ENCODE results near the gene MACROH2A1. TPM values are rescaled to one million over a fixed set of nuclear protein-coding genes. Genes with fewer than 3 reads are reported as not detected.

The MACROH2A1 gene
- total RNA-seq, 1 donor from 2014 or later = 102 TPM

DNA sequence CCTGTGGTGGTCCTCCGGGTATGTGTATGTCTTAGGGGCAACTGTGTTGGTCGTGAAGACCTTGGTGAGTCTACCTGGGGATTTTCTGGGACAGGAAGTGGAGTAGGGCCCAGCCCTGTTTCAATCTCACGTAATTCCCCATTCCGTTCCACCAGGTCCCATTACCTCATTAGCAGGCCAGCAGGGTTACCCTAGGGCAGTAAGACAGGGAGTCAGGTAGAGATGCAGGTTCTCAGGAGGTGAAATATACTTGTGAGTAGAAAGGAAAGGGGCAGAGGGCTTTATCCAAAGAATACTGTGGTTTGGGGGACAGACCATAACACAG is 56.5 kb downstream of the MACROH2A1 start:
- intact Hi-C loops (cut with DNase I) = no loop called here
- DNase-seq (no peak), ATAC-seq (ENCODE audit: poor library complexity) (no peak)

DNA sequence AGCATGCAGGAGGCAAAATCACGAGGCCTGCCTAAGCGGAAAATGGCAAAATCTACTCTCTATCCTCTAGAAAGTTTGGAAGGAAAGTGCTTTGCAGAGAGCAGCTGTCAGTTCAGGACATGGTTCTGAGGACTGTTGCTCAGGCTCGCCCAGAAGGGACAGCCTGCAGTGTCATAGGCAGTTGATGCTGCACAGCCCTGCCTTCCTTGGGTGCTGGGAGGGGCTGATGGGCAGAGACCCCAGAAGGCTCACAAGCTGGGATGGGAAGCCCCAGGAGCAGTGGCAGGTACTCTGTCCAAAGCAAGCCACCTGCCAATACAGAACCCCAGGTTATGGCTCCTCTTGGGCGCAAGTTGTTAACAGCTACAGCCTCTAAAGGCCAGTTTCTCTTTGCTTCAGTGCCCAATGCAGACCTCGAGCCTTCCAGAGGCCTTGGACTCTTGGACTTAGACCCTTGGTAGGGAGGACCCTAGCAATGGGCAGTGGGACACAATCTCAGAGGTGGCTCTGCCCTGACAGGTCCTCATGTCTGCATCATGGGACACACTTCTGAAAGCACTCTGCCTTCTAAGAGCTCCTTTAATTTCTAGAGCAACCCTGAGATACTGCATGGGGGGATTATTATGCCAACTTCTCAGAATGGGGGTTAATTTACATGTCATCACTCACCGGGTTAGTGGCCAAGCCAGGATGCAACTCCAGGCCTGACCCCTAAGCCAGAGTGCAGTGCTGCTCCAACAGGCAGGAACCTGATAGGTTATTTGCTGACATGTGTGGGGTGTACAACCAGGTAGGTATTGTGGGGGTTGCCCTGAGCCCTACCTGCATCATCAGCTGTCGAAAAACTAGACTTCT is 57.1 kb downstream of the MACROH2A1 start:
- ATAC-seq (ENCODE audit: poor library complexity) (no peak), DNase-seq (no peak)
- intact Hi-C loops (cut with DNase I) = no loop called here

DNA sequence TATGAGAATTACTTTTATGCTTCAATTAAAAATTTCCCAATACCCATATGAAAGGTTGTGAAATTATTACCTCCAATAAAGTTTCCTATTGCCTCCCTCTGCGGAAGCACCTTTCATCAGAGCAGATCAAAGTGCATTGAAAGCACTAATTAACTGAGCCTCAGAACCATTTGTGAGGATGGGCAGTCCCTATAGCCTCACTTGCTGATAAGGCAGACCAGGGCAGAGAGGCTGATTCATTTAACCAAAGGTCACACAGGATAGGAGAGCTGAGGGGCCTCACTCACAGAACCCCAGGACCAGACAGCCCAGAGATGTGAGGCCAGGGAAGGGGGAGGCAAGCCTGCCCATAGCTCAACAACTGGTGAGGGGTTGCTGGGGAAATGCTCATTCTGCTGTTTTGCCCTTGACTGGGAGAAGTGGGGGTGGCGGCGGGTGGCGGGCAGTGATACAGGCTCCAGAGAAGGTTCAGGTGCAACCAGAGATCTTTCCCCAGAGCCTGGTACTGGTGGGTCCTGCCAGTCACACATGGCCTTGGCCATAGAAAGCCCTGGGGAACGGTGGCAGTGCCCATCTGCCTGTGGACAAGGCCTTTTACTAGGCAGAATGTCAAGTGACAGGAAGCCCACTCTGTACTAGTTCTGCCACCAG is 57.9 kb downstream of the MACROH2A1 start:
- no peak for DNase-seq
- ATAC-seq (ENCODE audit: poor library complexity) = no peak
- intact Hi-C loops (cut with DNase I) = no loop called here

DNA sequence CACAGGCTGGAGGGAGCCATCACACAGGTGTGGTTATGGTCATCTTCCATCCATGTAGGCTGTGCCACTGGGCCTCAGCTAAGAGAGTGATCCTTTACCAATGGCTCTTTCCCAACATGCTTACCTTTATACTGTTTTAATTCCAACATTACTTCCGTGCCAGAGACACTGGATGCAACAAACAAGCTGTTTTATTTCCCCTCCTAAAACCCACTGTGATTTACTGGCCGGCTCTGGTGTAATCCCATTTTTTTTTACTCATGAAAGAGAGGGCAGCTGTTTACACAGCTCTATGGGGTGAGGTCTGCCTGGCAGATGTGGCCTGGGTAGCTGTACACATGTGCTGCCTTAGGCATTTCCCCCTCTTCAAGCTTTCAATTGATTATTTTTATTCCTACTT is 58.5 kb downstream of the MACROH2A1 start:
- intact Hi-C loops (cut with DNase I) = no loop called here
- ATAC-seq (ENCODE audit: poor library complexity) (no peak), DNase-seq (no peak)

DNA sequence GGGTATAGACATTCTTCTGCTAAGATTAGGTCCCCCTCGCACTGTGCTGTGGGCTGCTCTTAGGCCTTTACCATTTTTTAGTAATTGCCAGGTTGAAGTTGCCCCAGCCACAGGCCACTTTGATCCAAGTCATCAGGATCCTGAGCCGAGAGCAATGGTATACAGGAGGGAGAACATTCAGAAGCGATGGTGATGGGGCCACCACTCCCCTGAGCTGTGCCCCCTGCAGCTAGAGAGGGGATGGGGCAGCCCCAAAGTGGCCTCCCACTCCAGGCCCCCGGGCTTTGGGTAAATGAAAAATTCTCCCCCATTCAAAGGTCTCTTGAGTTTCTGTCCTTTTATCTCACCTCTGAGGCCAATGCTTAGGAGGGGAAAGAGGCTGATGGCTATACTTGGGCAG is 59.4 kb downstream of the MACROH2A1 start:
- intact Hi-C loops (cut with DNase I) = no loop called here
- ATAC-seq (ENCODE audit: poor library complexity) (no peak), DNase-seq (no peak)

DNA sequence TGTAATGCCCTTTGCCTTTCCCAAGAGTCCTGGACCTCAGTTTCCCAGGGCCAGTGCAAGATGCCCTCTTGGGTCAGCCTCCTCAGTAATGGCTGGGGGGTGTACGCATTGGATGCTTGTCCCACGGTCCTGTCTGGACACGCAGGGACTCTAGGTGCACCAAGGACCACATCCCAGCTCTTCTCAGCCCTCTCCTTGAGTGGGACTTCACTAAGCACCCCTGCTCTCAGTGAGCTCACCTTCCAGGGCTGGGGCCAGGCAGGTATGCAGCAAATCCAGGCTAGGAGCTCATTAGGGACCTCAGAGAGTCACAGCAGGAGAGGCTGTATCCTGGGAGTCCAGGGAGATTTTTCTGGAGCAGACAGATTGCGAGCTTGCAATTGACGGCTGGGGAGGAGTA is 59.8 kb downstream of the MACROH2A1 start:
- DNase-seq (no peak), ATAC-seq (ENCODE audit: poor library complexity) (no peak)
- intact Hi-C loops (cut with DNase I) = no loop called here

DNA sequence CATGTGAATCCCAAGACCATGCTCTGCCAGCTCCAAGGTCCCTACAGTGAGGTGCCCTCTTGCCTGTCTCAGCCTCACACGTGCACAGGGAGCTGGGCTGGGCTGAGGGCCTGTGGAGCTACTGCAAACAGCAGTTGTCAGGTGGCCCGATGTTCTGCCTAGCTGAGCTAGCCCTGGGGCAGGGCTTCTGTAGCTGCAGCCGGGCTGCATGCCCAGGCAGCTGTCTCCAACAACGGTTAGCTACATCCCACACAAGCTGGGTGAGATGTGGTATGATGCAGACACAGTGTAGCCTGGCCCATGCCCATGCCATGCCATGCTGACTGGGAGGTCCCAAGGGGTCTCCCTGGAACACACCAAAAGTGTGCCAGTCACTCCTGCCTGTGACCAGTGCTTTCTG is 62.0 kb downstream of the MACROH2A1 start:
- intact Hi-C loops (cut with DNase I) = no loop called here
- DNase-seq (no peak), ATAC-seq (ENCODE audit: poor library complexity) (peak; percentile 39)

DNA sequence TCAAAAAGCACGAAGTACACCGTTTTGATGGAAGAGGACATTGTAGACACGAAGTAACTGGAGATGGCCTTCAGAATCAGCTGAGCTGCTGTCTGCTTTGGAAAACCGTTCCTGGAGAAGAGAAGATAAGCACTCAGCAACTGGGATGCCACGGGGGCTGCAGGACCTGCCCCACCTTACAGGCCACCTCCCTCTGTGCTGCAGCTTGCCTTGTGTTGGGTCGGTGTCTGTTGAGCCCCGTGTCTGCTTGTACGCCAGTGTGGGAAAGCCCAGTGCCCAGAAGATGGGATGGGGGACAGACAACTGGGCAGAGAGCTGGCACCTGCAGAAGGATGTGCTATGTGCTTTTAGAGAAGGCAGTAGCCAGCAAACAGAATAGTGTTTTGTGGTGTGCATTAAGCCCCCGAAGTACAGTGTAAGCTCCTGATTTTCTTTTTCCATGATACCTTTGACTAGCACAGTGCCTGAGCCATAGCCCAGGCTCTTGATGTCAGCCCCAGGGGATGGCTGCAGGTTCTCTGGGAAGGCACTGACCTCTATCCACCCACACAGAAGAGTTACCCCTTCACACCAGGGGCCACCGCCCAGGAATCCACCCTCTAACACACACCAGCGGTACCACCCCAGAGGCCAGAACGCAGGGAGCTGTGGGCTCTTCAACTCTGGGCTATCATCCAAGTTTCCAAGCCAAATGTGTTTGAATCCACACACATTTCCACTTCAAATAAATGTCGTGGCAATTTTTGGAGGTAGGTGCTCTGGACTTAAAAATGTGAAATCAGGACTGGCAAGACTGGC is 63.8 kb downstream of the MACROH2A1 start:
- DNase-seq (no peak), ATAC-seq (ENCODE audit: poor library complexity) (peak; percentile 13)
- intact Hi-C loops (cut with DNase I) = no loop called here

DNA sequence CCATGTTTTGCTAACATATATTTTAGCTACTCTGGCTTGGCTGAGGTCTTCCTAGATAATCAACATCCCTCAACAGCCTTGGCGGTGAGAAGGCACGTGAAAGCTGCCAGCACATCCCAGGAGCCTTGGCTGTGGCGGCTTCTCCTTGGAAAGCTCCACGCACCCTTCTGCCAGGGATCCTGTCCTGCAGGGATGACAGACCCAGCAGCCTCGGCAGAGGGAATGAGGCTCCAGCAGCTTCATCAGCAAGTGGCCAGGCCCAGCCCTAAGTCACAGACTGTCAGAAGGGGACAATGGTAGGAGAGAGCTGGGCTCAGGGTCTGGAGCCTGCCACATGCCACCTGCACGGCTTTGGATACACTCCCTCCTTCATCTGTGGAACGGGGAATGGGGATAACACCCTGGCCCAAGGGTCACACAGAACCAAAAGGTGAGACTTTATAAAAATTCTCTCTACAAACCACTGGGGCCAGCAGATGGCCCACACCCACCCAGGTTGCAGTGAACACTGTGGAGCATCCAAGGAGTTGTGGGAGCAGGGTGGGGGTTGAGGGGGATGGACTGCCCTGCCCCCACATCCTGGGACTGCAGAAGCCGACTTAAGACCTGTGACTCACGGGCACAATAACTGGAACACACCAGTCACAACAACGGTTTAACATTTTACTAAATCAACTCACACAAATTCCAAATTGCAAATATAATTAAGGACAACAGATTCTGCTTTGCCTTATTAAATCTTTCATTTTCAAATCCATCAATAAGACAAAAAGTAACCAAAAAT is 65.1 kb downstream of the MACROH2A1 start:
- ATAC-seq (ENCODE audit: poor library complexity) (no peak), DNase-seq (no peak)
- intact Hi-C loops (cut with DNase I) = no loop called here

DNA sequence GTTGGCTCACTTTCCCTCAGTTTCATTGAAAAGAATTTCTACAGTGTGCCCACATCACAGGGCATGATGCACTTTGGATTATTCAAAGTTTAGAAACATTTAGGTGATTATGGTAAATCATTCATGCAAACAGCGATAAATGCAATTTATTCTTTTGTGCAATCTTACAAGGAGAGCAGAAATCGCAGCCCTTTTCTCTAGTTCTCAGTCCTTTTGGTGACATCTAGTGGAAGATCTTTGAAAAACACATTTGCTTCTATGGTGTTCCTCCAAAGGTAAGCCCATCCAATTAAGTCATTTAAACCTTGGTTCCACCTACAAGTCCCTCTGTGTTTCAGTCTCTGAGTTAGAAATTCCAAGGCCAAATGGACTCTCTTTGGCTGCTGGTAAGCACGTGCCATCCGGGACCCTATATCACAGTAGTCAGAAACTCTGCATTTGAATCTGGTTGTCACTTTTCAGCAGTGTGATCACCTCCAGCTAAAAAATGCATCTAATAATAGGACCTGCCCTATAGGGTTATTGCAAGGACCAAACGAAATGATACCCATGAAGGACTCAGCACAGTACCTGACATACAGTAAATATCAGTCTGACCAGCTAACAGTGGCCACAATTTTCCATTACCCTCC is 66.4 kb downstream of the MACROH2A1 start:
- intact Hi-C loops (cut with DNase I) = no loop called here
- ATAC-seq (ENCODE audit: poor library complexity) (peak; percentile 28), DNase-seq (no peak)

DNA sequence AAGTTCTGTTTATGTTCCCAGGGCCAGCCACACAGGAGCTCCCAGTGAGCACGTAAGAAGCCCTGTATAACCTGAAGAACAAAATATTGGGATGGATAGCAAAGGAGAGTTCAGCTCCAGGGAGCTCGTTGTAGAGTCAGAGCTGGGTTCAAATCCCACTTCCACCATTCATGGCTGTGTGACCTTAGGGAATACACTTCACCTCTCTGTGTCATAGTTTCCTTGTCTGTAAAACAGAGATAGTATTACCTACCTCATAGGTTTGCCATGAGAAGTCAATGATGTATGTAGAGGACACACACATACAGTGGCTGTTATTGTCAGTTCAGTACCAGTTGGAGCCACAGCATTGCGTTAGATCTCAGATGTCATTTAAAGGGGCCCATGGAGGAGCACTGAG is 67.4 kb downstream of the MACROH2A1 start:
- ATAC-seq (ENCODE audit: poor library complexity) (no peak), DNase-seq (no peak)
- intact Hi-C loops (cut with DNase I) = no loop called here

DNA sequence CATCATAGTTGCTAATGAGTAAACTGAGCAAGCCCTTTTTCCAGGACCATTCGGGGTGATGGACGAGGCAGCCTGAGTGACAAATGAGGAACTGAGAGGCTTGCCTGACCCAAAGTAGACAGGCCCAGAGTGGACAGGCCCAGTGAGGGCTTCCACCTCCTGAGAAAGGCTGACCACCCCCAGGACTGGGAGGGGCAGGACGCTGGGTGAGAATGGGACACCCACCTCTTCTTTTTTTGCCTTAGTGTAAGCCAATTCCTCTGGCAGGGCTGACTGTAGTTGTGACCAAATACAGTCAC is 68.3 kb downstream of the MACROH2A1 start:
- ATAC-seq (ENCODE audit: poor library complexity) = no peak
- DNase-seq = no peak
- intact Hi-C loops (cut with DNase I) = no loop called here

DNA sequence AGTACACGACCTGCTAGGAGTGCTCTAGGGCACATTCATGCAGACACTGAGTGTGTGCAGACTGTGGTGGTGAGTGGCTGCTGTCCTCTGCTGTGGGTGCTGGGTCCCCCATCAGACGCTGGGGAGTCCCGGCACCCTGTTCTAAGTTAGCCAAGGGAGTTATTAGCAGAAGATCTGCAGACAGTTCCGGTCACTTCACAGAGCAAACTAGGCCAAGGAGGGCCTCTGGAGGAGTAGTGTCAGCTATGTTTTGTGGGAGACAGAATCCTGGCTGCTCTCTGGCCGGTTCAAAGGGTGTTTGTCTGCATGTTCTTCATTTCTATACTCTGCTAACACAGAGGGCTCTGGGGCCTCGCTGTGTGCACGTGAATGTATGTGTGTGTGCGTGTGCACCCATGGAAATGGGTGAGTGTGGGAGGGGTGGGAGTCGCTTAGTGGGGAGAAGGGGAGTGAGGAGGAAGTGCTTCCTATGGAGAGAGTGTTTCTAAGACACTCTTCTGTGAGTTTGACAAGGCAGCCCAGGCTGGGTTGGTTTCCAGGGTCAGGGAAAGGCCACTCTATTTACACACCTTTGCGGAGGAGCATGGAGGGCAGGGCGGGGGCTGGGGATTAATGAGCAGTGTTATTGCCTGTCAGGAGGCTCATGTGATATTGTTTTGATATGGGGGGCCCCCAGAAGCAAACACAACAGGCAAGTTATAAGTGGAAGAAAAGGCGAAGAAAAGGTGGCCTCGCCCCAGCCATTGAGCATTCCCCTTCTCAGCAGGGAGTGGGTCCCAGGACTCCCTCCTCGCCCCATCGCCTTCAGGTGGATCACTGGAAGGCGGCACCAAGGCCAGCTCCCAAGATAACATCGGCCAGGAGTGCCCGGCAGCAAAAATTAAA is 68.9 kb downstream of the MACROH2A1 start:
- no peak for ATAC-seq (ENCODE audit: poor library complexity)
- intact Hi-C loops (cut with DNase I) = no loop called here
- DNase-seq = no peak

DNA sequence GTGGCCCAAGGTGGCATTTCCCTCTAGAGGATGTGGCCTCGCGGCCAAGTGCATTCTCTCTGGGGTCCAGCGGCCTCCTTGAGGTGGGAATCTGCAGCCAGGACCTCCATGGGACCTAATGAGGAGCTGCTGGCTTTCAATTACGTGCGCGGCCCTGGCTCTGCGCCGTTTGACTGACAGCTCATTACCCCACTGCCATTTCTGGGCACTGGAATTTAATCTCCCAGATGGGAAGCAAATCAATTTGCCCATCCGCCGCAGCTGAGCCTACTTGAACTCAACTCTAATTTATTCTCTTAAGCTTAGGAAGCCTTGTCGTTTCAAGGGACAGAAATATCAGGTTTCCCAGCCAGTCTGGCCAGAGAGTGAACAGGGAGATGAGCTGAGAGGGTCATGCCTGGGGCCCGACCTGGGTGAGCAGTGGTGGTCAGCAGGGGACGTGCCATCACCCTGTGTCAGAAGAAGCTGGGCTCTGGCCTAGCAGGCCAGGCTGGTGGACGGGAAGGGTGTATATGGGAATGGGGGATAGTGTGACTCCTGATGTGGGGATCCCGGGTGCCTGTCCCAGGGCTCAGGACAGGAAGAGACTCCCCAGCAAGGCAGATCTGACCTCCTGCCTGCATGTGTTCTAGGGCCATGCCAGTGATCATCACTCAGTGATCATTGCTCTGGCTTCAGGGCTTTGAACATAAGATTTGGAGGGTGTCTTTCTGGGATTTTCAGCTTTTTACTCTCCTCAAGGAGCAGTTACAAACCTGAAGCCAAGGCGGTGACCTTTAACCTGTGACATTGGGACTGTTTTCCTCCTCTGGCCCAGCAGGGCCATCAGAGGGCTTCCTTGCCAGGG is 69.7 kb downstream of the MACROH2A1 start:
- intact Hi-C loops (cut with DNase I) = no loop called here
- ATAC-seq (ENCODE audit: poor library complexity) (no peak), DNase-seq (no peak)

DNA sequence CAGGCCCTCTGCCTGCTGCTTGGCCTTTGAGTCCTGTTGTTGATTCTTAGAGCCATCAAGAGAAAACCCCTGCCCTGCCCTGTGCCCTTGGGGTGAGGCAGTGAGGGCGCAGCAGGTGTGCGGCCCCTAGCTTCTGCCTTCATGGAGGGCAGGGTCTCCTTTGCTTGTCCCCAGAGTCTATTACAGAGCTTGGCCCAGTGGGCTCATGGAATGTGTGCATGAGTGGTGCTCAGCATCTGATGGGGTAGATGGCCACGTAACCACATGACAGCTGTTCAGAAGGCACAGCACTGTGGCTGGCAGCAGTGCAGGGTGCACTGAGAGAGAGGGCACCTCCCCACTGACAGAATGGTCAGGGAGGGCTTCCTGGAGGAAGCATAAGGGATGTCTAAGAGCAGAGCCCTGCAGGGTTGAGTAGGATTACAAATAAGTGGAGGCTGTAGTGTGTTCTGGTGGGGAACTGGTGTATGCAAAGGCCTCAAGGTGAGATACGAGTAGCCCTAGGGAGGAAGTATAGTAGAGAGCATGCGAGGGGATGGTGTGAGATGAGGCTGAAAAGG is 70.8 kb downstream of the MACROH2A1 start:
- DNase-seq (no peak), ATAC-seq (ENCODE audit: poor library complexity) (no peak)
- intact Hi-C loops (cut with DNase I) = no loop called here

DNA sequence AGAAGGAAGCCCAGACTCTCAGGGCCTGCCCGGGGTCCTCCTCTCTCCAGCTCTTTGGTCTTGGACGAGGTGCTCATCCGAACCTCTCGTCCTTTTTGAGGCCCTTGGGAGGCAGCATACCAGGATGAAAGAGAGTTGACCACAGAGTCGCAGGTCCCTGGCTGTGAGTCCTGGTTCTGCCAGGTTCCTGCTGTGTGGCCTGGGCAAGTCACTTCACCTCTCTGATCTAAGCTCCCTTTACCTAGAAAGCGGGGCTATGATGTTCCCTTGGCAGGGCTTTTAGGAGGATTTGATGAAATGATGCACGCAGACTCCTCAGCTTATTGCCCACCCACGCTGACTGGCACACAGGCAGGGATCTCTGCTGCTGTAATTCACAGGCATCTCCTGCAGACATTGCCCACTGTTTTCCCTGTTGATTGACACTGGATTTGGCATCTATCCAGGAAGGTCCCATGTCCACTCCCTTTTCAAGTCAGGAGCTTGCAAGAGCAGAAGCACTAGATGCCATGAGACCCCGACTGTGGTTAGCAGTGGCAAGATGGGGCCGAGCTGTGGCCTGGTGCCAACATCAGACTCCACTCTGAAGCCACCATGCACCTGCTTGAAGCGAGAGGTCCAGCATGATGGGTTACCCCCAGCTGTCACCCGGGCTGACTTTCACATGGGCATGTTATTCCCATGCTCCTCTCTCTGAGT is 71.5 kb downstream of the MACROH2A1 start:
- intact Hi-C loops (cut with DNase I) = no loop called here
- ATAC-seq (ENCODE audit: poor library complexity) (no peak), DNase-seq (no peak)
